IPS-20b (cell line): ENCODE data around the gene FAM227B.

ENCODE experiments used
- H3K27ac ChIP-seq: one replicate; pipeline ENCODE4 v1.5.1; 2013; ENCODE audit warnings: low read length
- H3K27me3 ChIP-seq: 2 replicates; pipeline ENCODE4 v1.6.1; 2013; ENCODE audit warnings: mild to moderate bottlenecking, low read length, inconsistent platforms; ENCODE audit not compliant: insufficient read depth
- H3K36me3 ChIP-seq: 2 replicates; pipeline ENCODE4 v1.6.1; 2013; ENCODE audit warnings: low read depth, mild to moderate bottlenecking, inconsistent platforms, low read length, moderate library complexity; ENCODE audit not compliant: insufficient read depth
- H3K4me1 ChIP-seq: 2 replicates; pipeline ENCODE4 v1.6.1; 2013; ENCODE audit warnings: mild to moderate bottlenecking, control low read depth, inconsistent platforms, low read length, moderate library complexity; ENCODE audit not compliant: insufficient read depth
- H3K4me3 ChIP-seq: 2 replicates; pipeline ENCODE4 v1.5.1; 2013; ENCODE audit warnings: mild to moderate bottlenecking, low read length, inconsistent platforms
- H3K9ac ChIP-seq: 2 replicates; pipeline ENCODE4 v1.6.1; 2013; ENCODE audit warnings: low read depth, mild to moderate bottlenecking, inconsistent platforms, low read length, moderate library complexity
- H3K9me3 ChIP-seq: 2 replicates; pipeline ENCODE4 v1.6.1; 2013; ENCODE audit warnings: mild to moderate bottlenecking, low read depth, low read length, inconsistent platforms; ENCODE audit not compliant: insufficient read depth

Gene FAM227B

GRCh38 chr15:49288391-49288790 is 332.2 kb downstream of the FAM227B start:
- H3K27me3 ChIP-seq: no peaks in the 10 kb centered on the region
- H3K36me3 ChIP-seq: no peaks in the 10 kb centered on the region
- no peaks in the 10 kb centered on the region for H3K9me3 ChIP-seq
- peaks cover 5% of the 10 kb centered on the region; the same call in 1 of the 2 replicates for H3K4me1 ChIP-seq
- no peak overlapping the region for H3K27ac ChIP-seq
- no peak overlapping the region for H3K4me3 ChIP-seq
- no peak overlapping the region for H3K9ac ChIP-seq

- H3K27ac ChIP-seq: no peak overlapping the region
Measured at GRCh38 chr15:49287481-49287880, 333.1 kb downstream of the FAM227B start.

GRCh38 chr15:49286649-49287404 is 333.8 kb downstream of the FAM227B start:
- H3K9me3 ChIP-seq: no peaks in the 10 kb centered on the region
- no peak overlapping the region for H3K4me3 ChIP-seq
- H3K27ac ChIP-seq: no peak overlapping the region
- no peak overlapping the region for H3K9ac ChIP-seq
- H3K36me3 ChIP-seq: no peaks in the 10 kb centered on the region
- peaks cover 5% of the 10 kb centered on the region; the same call in 1 of the 2 replicates for H3K4me1 ChIP-seq
- H3K27me3 ChIP-seq: no peaks in the 10 kb centered on the region

More at GRCh38 chr15:49287481-49287880, 333.1 kb downstream of the FAM227B start:
- no peaks in the 10 kb centered on the region for H3K9me3 ChIP-seq
- H3K27me3 ChIP-seq: no peaks in the 10 kb centered on the region
- no peak overlapping the region for H3K4me3 ChIP-seq
- no peaks in the 10 kb centered on the region for H3K36me3 ChIP-seq
- no peak overlapping the region for H3K9ac ChIP-seq
- H3K4me1 ChIP-seq: peaks cover 5% of the 10 kb centered on the region; the same call in 1 of the 2 replicates

GRCh38 chr15:49282366-49282765 is 338.3 kb downstream of the FAM227B start:
- H3K4me3 ChIP-seq: no peak overlapping the region
- no peak overlapping the region for H3K9ac ChIP-seq
- H3K4me1 ChIP-seq: no peaks in the 10 kb centered on the region
- H3K9me3 ChIP-seq: no peaks in the 10 kb centered on the region
- no peak overlapping the region for H3K27ac ChIP-seq
- H3K27me3 ChIP-seq: no peaks in the 10 kb centered on the region
- no peaks in the 10 kb centered on the region for H3K36me3 ChIP-seq

- Histone ChIP-seq H3K4me1 (no peaks in the 10 kb centered on the region), H3K9me3 (no peaks in the 10 kb centered on the region), H3K27me3 (no peaks in the 10 kb centered on the region), H3K36me3 (no peaks in the 10 kb centered on the region), H3K4me3 (no peak overlapping the region), H3K27ac (no peak overlapping the region), H3K9ac (no peak overlapping the region)
Measured at GRCh38 chr15:49279521-49280456, 340.8 kb downstream of the FAM227B start.

- Histone ChIP-seq H3K4me3 (no peak overlapping the region), H3K27me3 (no peaks in the 10 kb centered on the region), H3K27ac (no peak overlapping the region), H3K4me1 (0 out of 2 replicates have a peak, but pooled peaks cover 1% of the 10 kb centered on the region), H3K9ac (no peak overlapping the region), H3K36me3 (no peaks in the 10 kb centered on the region), H3K9me3 (no peaks in the 10 kb centered on the region)
Measured at GRCh38 chr15:49278751-49279150, 341.9 kb downstream of the FAM227B start.
